Parathyroid adenoma (tissue), 2 donors: ENCODE data around the gene HEXIM1.

Source experiments
- H2AFZ ChIP-seq: fragments of 300-600 bp; sonication (generic); one replicate; pipeline ENCODE4 v1.7.0; 2017; ENCODE audit warnings: antibody characterized with exemption, mild to moderate bottlenecking
- H3K27ac ChIP-seq: fragments of 300-600 bp; sonication (generic); one replicate; pipeline ENCODE4 v1.7.0; 2017
- H3K27me3 ChIP-seq: fragments of 300-600 bp; sonication (generic); one replicate; pipeline ENCODE4 v1.7.0; 2017; ENCODE audit warnings: low read length; ENCODE audit not compliant: control insufficient read depth, insufficient read depth
- H3K36me3 ChIP-seq: fragments of 300-600 bp; sonication (generic); one replicate; pipeline ENCODE4 v1.7.0; 2017; ENCODE audit warnings: low read length; ENCODE audit not compliant: control insufficient read depth, insufficient read depth
- H3K4me1 ChIP-seq: fragments of 300-600 bp; sonication (generic); one replicate; pipeline ENCODE4 v1.7.0; 2017; ENCODE audit warnings: control low read depth
- H3K4me2 ChIP-seq: fragments of 300-600 bp; sonication (generic); one replicate; pipeline ENCODE4 v1.7.0; 2017; ENCODE audit warnings: low read length
- H3K4me3 ChIP-seq: fragments of 300-600 bp; sonication (generic); one replicate; pipeline ENCODE4 v1.7.0; 2017; ENCODE audit warnings: low read depth, low read length
- H3K79me2 ChIP-seq: fragments of 300-600 bp; sonication (generic); one replicate; pipeline ENCODE4 v1.7.0; 2017; ENCODE audit warnings: control low read depth
- H3K9ac ChIP-seq: fragments of 300-600 bp; sonication (generic); one replicate; pipeline ENCODE4 v1.7.0; 2017; ENCODE audit warnings: mild to moderate bottlenecking
- H3K9me3 ChIP-seq: fragments of 300-600 bp; sonication (generic); one replicate; pipeline ENCODE4 v1.7.0; 2017; ENCODE audit warnings: low read length; ENCODE audit not compliant: control insufficient read depth
- CTCF ChIP-seq: fragments of 300-600 bp; sonication (generic); IDR thresholded peaks from one replicate; pipeline ENCODE4 v1.7.0; 2017; ENCODE audit warnings: antibody characterized with exemption, mild to moderate bottlenecking
- donor health status: primary hyperparathyroidism.

Gene HEXIM1

GRCh38 chr17:45200701-45201100 is 52.4 kb downstream of the HEXIM1 start:
- TF ChIP-seq CTCF, result no peak

GRCh38 chr17:45201457-45201856 is 53.2 kb downstream of the HEXIM1 start:
- Histone ChIP-seq H3K27me3 (no peaks in the 10 kb centered on the region), H3K4me3 (no peak overlapping the region), H3K4me1 (peaks cover 6% of the 10 kb centered on the region), H3K27ac (no peak overlapping the region), H3K9ac (no peak overlapping the region), H3K79me2 (no peaks in the 10 kb centered on the region), H3K9me3 (no peaks in the 10 kb centered on the region), H3K4me2 (no peak overlapping the region), H2AFZ (no peak overlapping the region), H3K36me3 (no peaks in the 10 kb centered on the region)
- TF ChIP-seq CTCF, result no peak

More at GRCh38 chr17:45200701-45201100, 52.4 kb downstream of the HEXIM1 start:
- Histone ChIP-seq H3K4me2 (no peak overlapping the region), H3K4me3 (no peak overlapping the region), H3K9me3 (no peaks in the 10 kb centered on the region), H3K27ac (no peak overlapping the region), H3K9ac (no peak overlapping the region), H3K4me1 (peaks cover 6% of the 10 kb centered on the region), H2AFZ (no peak overlapping the region), H3K27me3 (no peaks in the 10 kb centered on the region), H3K79me2 (no peaks in the 10 kb centered on the region), H3K36me3 (no peaks in the 10 kb centered on the region)
